ENCODE measurements around the gene PFDN4. TPM values are rescaled to one million over a fixed set of nuclear protein-coding genes. Genes with fewer than 3 reads are reported as not detected.
"Not testable (repeated sequence)": the region's sequence is repeated elsewhere in the genome, so short reads cannot be mapped to it uniquely, and the experiment has no call there.

Gene PFDN4
- total RNA-seq, 1 donor from 2014 or later = 30.4 TPM

GRCh38 chr20:54221996-54222890 is 14.4 kb downstream of the PFDN4 start:
- intact Hi-C loops (cut with micrococcal nuclease) = loop anchor here (2.0 kb wide), 1 partner anchor 425 kb away; no protein-coding TSS in a partner anchor

GRCh38 chr20:54223285-54223684 is 15.4 kb downstream of the PFDN4 start:
- intact Hi-C loops (cut with micrococcal nuclease) = no loop called here

GRCh38 chr20:54223751-54224150 is 15.9 kb downstream of the PFDN4 start:
- intact Hi-C loops (cut with micrococcal nuclease) = no loop called here

- intact Hi-C loops (cut with micrococcal nuclease) = not testable (repeated sequence)
Measured at GRCh38 chr20:54224642-54225041, 16.8 kb downstream of the PFDN4 start.

GRCh38 chr20:54227241-54227640 is 19.4 kb downstream of the PFDN4 start:
- intact Hi-C loops (cut with micrococcal nuclease) = no loop called here

GRCh38 chr20:54227751-54228150 is 19.9 kb downstream of the PFDN4 start:
- intact Hi-C loops (cut with micrococcal nuclease) = no loop called here

GRCh38 chr20:54228841-54229240 is 21.0 kb downstream of the PFDN4 start:
- intact Hi-C loops (cut with micrococcal nuclease) = no loop called here

GRCh38 chr20:54229566-54230160 is 21.8 kb downstream of the PFDN4 start:
- intact Hi-C loops (cut with micrococcal nuclease) = no loop called here

GRCh38 chr20:54231036-54231435 is 23.1 kb downstream of the PFDN4 start:
- intact Hi-C loops (cut with micrococcal nuclease) = no loop called here

GRCh38 chr20:54234991-54235390 is 27.1 kb downstream of the PFDN4 start:
- intact Hi-C loops (cut with micrococcal nuclease) = no loop called here

GRCh38 chr20:54237116-54237943 is 29.4 kb downstream of the PFDN4 start:
- intact Hi-C loops (cut with micrococcal nuclease) = no loop called here

GRCh38 chr20:54244113-54244512 is 36.2 kb downstream of the PFDN4 start:
- intact Hi-C loops (cut with micrococcal nuclease) = no loop called here

- intact Hi-C loops (cut with micrococcal nuclease) = not testable (repeated sequence)
Measured at GRCh38 chr20:54248705-54249104, 40.8 kb downstream of the PFDN4 start.

GRCh38 chr20:54250691-54251090 is 42.8 kb downstream of the PFDN4 start:
- intact Hi-C loops (cut with micrococcal nuclease) = no loop called here

GRCh38 chr20:54251096-54251495 is 43.2 kb downstream of the PFDN4 start:
- intact Hi-C loops (cut with micrococcal nuclease) = no loop called here

GRCh38 chr20:54254596-54254995 is 46.7 kb downstream of the PFDN4 start:
- intact Hi-C loops (cut with micrococcal nuclease) = no loop called here

GRCh38 chr20:54255157-54255556 is 47.3 kb downstream of the PFDN4 start:
- intact Hi-C loops (cut with micrococcal nuclease) = no loop called here

GRCh38 chr20:54256202-54256601 is 48.3 kb downstream of the PFDN4 start:
- intact Hi-C loops (cut with micrococcal nuclease) = no loop called here

GRCh38 chr20:54257071-54257816 is 49.4 kb downstream of the PFDN4 start:
- intact Hi-C loops (cut with micrococcal nuclease) = no loop called here

GRCh38 chr20:54260116-54260515 is 52.2 kb downstream of the PFDN4 start:
- intact Hi-C loops (cut with micrococcal nuclease) = no loop called here

- intact Hi-C loops (cut with micrococcal nuclease) = no loop called here
Measured at GRCh38 chr20:54262671-54263070, 54.8 kb downstream of the PFDN4 start.

All from T-helper 2 cell treated with Interferon-gamma antibody and Interleukin-4, amounts not matched to agents 100 ng/mL and 5 ng/mL, for 36 hours (primary cell).